Measurements from ENCODE around the gene CFAP99.

CFAP99 gene

GRCh38 chr4:2416564-2417225, 2.1 kb upstream of the CFAP99 start:
- H3K4me3 ChIP-seq (ENCODE audit: low read depth, low read length), result no peak overlapping the region
- H2AFZ ChIP-seq, result peak overlapping the region; percentile 42
- H3K79me2 ChIP-seq, result no peaks in the 10 kb centered on the region
- H3K4me2 ChIP-seq (ENCODE audit: low read length), result peak overlapping the region; percentile 64
- H3K4me1 ChIP-seq, result peaks cover 5% of the 10 kb centered on the region
- TF ChIP-seq CTCF (IDR thresholded peaks at IDR 0.05), result no peak
- no peak overlapping the region for H3K9ac ChIP-seq
- no peaks in the 10 kb centered on the region for H3K36me3 ChIP-seq (ENCODE audit: control insufficient read depth, insufficient read depth, low read length)
- H3K27ac ChIP-seq, result no peak overlapping the region
- no peaks in the 10 kb centered on the region for H3K27me3 ChIP-seq (ENCODE audit: control insufficient read depth, insufficient read depth, low read length)
- no peaks in the 10 kb centered on the region for H3K9me3 ChIP-seq (ENCODE audit: control insufficient read depth, low read length)

- no peaks in the 10 kb centered on the region for H3K9me3 ChIP-seq (ENCODE audit: control insufficient read depth, low read length)
- peak overlapping the region; percentile 80 for H3K4me2 ChIP-seq (ENCODE audit: low read length)
- no peaks in the 10 kb centered on the region for H3K79me2 ChIP-seq
- no peaks in the 10 kb centered on the region for H3K27me3 ChIP-seq (ENCODE audit: control insufficient read depth, insufficient read depth, low read length)
- H3K4me1 ChIP-seq, result peaks cover 5% of the 10 kb centered on the region
- H3K36me3 ChIP-seq (ENCODE audit: control insufficient read depth, insufficient read depth, low read length), result no peaks in the 10 kb centered on the region
- H3K27ac ChIP-seq, result no peak overlapping the region
- peak overlapping the region; percentile 52 for H3K4me3 ChIP-seq (ENCODE audit: low read depth, low read length)
- H3K9ac ChIP-seq, result no peak overlapping the region
- TF ChIP-seq CTCF (IDR thresholded peaks at IDR 0.05), result no peak
- H2AFZ ChIP-seq, result peak overlapping the region; percentile 42
Measured at GRCh38 chr4:2417226-2417764, 1.5 kb upstream of the CFAP99 start.

- H3K9ac ChIP-seq, result no peak within 1 kb of the TSS
- peak within 1 kb of the TSS; percentile 79 for H2AFZ ChIP-seq
- H3K36me3 ChIP-seq (ENCODE audit: control insufficient read depth, insufficient read depth, low read length), result no peaks in the 10 kb centered on the region
- peak within 1 kb of the TSS; percentile 60 for H3K4me3 ChIP-seq (ENCODE audit: low read depth, low read length)
- no peaks in the 10 kb centered on the region for H3K79me2 ChIP-seq
- no peaks in the 10 kb centered on the region for H3K9me3 ChIP-seq (ENCODE audit: control insufficient read depth, low read length)
- H3K27me3 ChIP-seq (ENCODE audit: control insufficient read depth, insufficient read depth, low read length), result no peaks in the 10 kb centered on the region
- peaks cover 5% of the 10 kb centered on the region for H3K4me1 ChIP-seq
- peak within 1 kb of the TSS; percentile 49 for H3K27ac ChIP-seq
- peak within 1 kb of the TSS; percentile 80 for H3K4me2 ChIP-seq (ENCODE audit: low read length)
- TF ChIP-seq CTCF (IDR thresholded peaks at IDR 0.05), result no peak
Measured at GRCh38 chr4:2417765-2418649, 748 bp upstream of the CFAP99 start, which contains the start of gene ZFYVE28. TSS of gene ZFYVE28 (minus strand) at chr4:2418645. CDS start at chr4:2418323, 322 bp downstream.

- H3K4me2 ChIP-seq (ENCODE audit: low read length), result peak overlapping the region; percentile 77
- H3K27me3 ChIP-seq (ENCODE audit: control insufficient read depth, insufficient read depth, low read length), result no peaks in the 10 kb centered on the region
- no peaks in the 10 kb centered on the region for H3K79me2 ChIP-seq
- no peaks in the 10 kb centered on the region for H3K9me3 ChIP-seq (ENCODE audit: control insufficient read depth, low read length)
- no peak overlapping the region for H2AFZ ChIP-seq
- no peak overlapping the region for H3K9ac ChIP-seq
- no peak for TF ChIP-seq CTCF (IDR thresholded peaks at IDR 0.05)
- H3K4me1 ChIP-seq, result peaks cover 5% of the 10 kb centered on the region
- H3K27ac ChIP-seq, result no peak overlapping the region
- H3K4me3 ChIP-seq (ENCODE audit: low read depth, low read length), result no peak overlapping the region
- H3K36me3 ChIP-seq (ENCODE audit: control insufficient read depth, insufficient read depth, low read length), result no peaks in the 10 kb centered on the region
Measured at GRCh38 chr4:2419814-2420213, 1.1 kb downstream of the CFAP99 start.

Data from parathyroid adenoma (tissue), 2 donors.